CD4-positive, alpha-beta T cell (primary cell): Measurements from ENCODE around the gene DDX17. TPM values are rescaled to one million over a fixed set of nuclear protein-coding genes. Genes with fewer than 3 reads are reported as not detected.

Source experiments
- ATAC-seq: fragments of 200-7000 bp; cut with Tn5 transposase; one replicate; pipeline ENCODE4 v1.10.0; 2022; ENCODE audit warnings: mild to moderate bottlenecking; ENCODE audit not compliant: poor library complexity
- CTCF ChIA-PET: fragments of 350-600 bp; sonication (Branson Sonifier 250); formaldehyde crosslinking; loops from one replicate; lab custom pipeline; 2021; ENCODE audit warnings: antibody characterized with exemption, inconsistent platforms; lab: Charles Lee
- POLR2A ChIA-PET: fragments of 350-600 bp; sonication (Branson Sonifier 250); formaldehyde crosslinking; loops from one replicate; lab custom pipeline; 2021; ENCODE audit warnings: antibody characterized with exemption, inconsistent platforms; lab: Charles Lee
- DNase-seq, 14 experiments: peaks; one replicate each; pipeline ENCODE4 v3.0.0-alpha.2; 2013 to 2020; ENCODE audit warnings: mixed read lengths in 2 of 14
- H3K27ac ChIP-seq, 2 donors: one replicate each; pipeline versions ENCODE4 v1.5.1 to v1.7.0; 2013; ENCODE audit warnings: low read length in 2 of 2, low read depth in 1 of 2, mild to moderate bottlenecking in 1 of 2
- H3K27me3 ChIP-seq, 2 experiments: 1 replicate in 1 of 2; 2 replicates in 1 of 2; pipeline versions ENCODE4 v1.6.1 to v1.7.0; 2013; ENCODE audit warnings: low read length in 2 of 2, control low read depth in 1 of 2, mild to moderate bottlenecking in 1 of 2, moderate library complexity in 1 of 2; ENCODE audit not compliant: insufficient read depth in 2 of 2, control insufficient read depth in 1 of 2
- H3K36me3 ChIP-seq: one replicate; pipeline ENCODE4 v1.6.1; 2013; ENCODE audit warnings: low read length, control low read depth; ENCODE audit not compliant: insufficient read depth
- H3K4me1 ChIP-seq: one replicate; pipeline ENCODE4 v1.6.1; 2013; ENCODE audit warnings: low read length, control low read depth; ENCODE audit not compliant: insufficient read depth
- H3K4me3 ChIP-seq: one replicate; pipeline ENCODE4 v1.5.1; 2013; ENCODE audit warnings: mild to moderate bottlenecking, low read length, moderate library complexity
- H3K9me3 ChIP-seq, 2 experiments: 1 replicate in 1 of 2; 2 replicates in 1 of 2; pipeline versions ENCODE4 v1.6.1 to v1.7.0; 2013; ENCODE audit warnings: low read length in 2 of 2, mild to moderate bottlenecking in 2 of 2, control low read depth in 1 of 2, moderate library complexity in 1 of 2; ENCODE audit not compliant: control insufficient read depth in 1 of 2, insufficient read depth in 1 of 2
- H3K27ac Mint-ChIP-seq: one replicate; pipeline ENCODE4 v1.8.0; 2020; ENCODE audit warnings: mixed read lengths
- H3K27me3 Mint-ChIP-seq: one replicate; pipeline ENCODE4 v1.8.0; 2021; ENCODE audit warnings: mixed read lengths
- H3K36me3 Mint-ChIP-seq: one replicate; pipeline ENCODE4 v1.8.0; 2021; ENCODE audit warnings: low read depth, mixed read lengths
- H3K4me1 Mint-ChIP-seq: one replicate; pipeline ENCODE4 v1.8.0; 2021; ENCODE audit warnings: low read depth, mixed read lengths
- H3K4me3 Mint-ChIP-seq: one replicate; pipeline ENCODE4 v1.8.0; 2020; ENCODE audit warnings: mild to moderate bottlenecking, mixed read lengths
- H3K9me3 Mint-ChIP-seq: one replicate; pipeline ENCODE4 v1.8.0; 2020; ENCODE audit warnings: mixed read lengths
- intact Hi-C, 2 experiments: fragments of 100-400 bp; cut with DNase I in 1 of 2; cut with micrococcal nuclease in 1 of 2; formaldehyde crosslinking; loops; one replicate each; pipeline versions ENCODE4 v1.15.1 to v1.9.0; 2023 to 2025; cut with DNase I, micrococcal nuclease
- total RNA-seq, 174 experiments: library from RNA in 2 of 174; stranded (reverse) in 2 of 174; gene quantifications; one replicate each; pipeline ENCODE4 v1.2.3 and lab custom pipeline; 2021 to 2026
- TF ChIP-seq, protein P1 (sequence below): fragments of 200-600 bp; IDR thresholded peaks from one replicate; pipeline ENCODE4 v1.8.0; 2022; ENCODE audit warnings: antibody characterized with exemption, mild to moderate bottlenecking

The DDX17 gene
- total RNA-seq, 2 experiments from 2014 or later, result 454 to 462 TPM

DNA sequence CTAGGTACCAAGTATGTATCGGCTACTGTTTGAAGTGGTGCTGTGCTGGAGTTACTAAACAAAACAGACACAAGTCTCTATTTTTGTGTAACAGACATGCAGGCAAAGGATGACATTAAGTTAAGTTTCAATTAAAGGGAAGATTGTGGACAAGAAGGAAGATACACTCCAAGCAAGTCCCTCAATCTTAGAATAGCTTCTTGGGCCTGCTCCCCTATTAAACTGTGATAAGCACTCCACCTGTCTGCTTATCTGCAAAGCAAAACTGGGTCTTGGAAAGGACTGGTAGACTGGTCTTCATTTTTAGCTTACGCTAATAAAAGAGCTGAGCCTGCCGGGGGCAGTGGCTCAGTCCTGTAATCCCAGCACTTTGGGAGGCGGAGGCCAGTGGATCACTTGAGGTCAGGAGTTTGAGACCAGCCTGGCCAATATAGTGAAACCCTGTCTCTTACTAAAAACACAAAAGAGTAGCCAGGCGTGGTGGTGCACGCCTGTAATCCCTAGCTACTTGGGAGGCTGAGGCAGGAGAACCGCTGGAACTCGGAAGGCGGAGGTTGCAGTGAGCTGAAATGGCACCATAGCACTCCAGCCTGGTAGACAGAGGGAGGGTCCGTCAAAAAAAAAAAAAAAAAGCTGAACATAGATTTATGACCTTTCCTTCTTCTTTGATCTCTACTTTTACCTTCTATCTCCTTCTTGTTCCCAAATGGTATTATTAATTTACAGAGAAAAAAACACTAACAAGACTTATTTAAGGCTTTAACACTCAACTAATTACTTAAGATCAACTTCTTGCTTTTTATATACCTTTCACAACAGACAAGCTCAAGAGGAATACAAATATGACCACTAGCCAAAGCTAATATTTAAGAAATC, 4.1 kb downstream of the DDX17 start:
- peaks cover 91% of the 10 kb centered on the region for H3K36me3 Mint-ChIP-seq
- intact Hi-C loops, result loop anchor here (2.0 to 10.0 kb wide), 4 partner anchors 17 to 183 kb away; partner anchors contain the start of genes CBY1 (in 1 of the 2), FAM227A (in 1 of the 2) and TOMM22 (in 1 of the 2)

DNA sequence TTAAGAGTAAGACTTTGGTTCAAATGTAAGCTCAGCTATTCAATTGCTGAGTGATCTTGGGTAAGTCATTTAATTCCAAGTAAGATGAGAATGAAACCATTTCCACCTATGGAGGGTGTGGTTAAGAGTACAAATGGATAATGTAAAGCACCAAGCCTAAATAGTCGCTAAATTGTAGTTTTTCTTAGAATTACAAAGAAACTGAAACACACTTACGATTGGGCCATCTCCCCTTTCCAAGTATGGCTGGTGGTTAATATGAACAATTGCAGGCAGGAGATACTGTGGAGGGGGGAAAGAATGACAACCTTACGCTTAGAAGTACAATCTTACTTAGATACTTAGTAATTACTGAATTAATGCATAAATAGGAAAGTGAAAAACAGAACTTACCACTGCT, 8.2 kb downstream of the DDX17 start:
- H3K9me3 ChIP-seq, result no peaks in the 10 kb centered on the region
- Mint-ChIP-seq H3K4me1 (peaks cover 71% of the 10 kb centered on the region), H3K36me3 (peaks cover 98% of the 10 kb centered on the region), H3K4me3 (peak overlapping the region; percentile 4), H3K9me3 (no peaks in the 10 kb centered on the region), H3K27me3 (no peaks in the 10 kb centered on the region), H3K27ac (no peak overlapping the region)
- H3K4me3 ChIP-seq, result no peak overlapping the region
- CTCF ChIA-PET, result interaction anchor here (0.6 kb wide), 1 partner anchor 16 kb away, joined by 3 read pairs; no protein-coding TSS in a partner anchor
- H3K4me1 ChIP-seq, result peaks cover 50% of the 10 kb centered on the region
- intact Hi-C loops, result no loop called here
- ATAC-seq, result no peak
- no peaks in the 10 kb centered on the region for H3K27me3 ChIP-seq
- H3K27ac ChIP-seq, result no peak overlapping the region
- no peak for DNase-seq
- POLR2A ChIA-PET, result interaction anchor here (0.9 to 1.4 kb wide), 2 partner anchors 9 to 10 kb away, joined by 3 to 4 read pairs; partner anchors contain the start of gene DDX17
- peaks cover 95% of the 10 kb centered on the region for H3K36me3 ChIP-seq
- TF ChIP-seq, protein P1, sequence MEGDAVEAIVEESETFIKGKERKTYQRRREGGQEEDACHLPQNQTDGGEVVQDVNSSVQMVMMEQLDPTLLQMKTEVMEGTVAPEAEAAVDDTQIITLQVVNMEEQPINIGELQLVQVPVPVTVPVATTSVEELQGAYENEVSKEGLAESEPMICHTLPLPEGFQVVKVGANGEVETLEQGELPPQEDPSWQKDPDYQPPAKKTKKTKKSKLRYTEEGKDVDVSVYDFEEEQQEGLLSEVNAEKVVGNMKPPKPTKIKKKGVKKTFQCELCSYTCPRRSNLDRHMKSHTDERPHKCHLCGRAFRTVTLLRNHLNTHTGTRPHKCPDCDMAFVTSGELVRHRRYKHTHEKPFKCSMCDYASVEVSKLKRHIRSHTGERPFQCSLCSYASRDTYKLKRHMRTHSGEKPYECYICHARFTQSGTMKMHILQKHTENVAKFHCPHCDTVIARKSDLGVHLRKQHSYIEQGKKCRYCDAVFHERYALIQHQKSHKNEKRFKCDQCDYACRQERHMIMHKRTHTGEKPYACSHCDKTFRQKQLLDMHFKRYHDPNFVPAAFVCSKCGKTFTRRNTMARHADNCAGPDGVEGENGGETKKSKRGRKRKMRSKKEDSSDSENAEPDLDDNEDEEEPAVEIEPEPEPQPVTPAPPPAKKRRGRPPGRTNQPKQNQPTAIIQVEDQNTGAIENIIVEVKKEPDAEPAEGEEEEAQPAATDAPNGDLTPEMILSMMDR, result no peak

More for the DNA sequence above, 4.1 kb downstream of the DDX17 start:
- H3K9me3 Mint-ChIP-seq, result peaks cover 2% of the 10 kb centered on the region
- TF ChIP-seq, protein P1, result no peak
- Histone ChIP-seq H3K27me3 (no peaks in the 10 kb centered on the region), H3K9me3 (no peaks in the 10 kb centered on the region), H3K4me3 (no peak overlapping the region), H3K4me1 (peaks cover 42% of the 10 kb centered on the region), H3K36me3 (peaks cover 64% of the 10 kb centered on the region), H3K27ac (no peak overlapping the region)
- peak overlapping the region; percentile 99 for H3K27ac Mint-ChIP-seq
- DNase-seq (no peak), ATAC-seq (no peak)
- peaks cover 73% of the 10 kb centered on the region for H3K4me1 Mint-ChIP-seq
- H3K27me3 Mint-ChIP-seq, result no peaks in the 10 kb centered on the region
- peak overlapping the region; percentile 99 for H3K4me3 Mint-ChIP-seq
- ChIA-PET CTCF (interaction anchor here (1.5 kb wide), 1 partner anchor 12 kb away, joined by 3 read pairs; no protein-coding TSS in a partner anchor), POLR2A (interaction anchor here (0.6 to 2.7 kb wide), 6 partner anchors 12 to 319 kb away, joined by 4 to 15 read pairs (median 7); partner anchors contain the start of genes CBY1 and DMC1)

DNA sequence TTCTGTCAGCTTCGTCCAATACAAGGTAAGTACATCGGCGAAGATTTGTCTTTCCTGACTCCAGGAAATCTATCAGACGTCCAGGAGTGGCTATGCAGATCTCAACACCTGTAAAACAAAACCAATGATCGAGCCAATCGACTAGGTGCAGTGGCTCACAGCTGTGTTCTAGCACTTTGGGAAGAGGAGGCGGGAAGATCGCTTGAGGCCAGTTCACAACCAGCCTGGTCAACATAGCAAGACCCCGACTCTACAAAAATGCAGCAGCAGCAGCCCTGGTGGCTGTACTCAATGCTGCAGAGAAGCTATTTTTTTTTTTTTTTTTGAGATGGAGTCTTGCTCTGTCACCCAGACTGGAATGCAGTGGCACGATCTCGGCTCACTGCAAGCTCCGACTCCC, 11.2 kb downstream of the DDX17 start:
- no peaks in the 10 kb centered on the region for H3K27me3 ChIP-seq
- H3K27ac ChIP-seq, result no peak overlapping the region
- no peaks in the 10 kb centered on the region for H3K9me3 ChIP-seq
- intact Hi-C loops, result no loop called here
- CTCF ChIA-PET, result interaction anchor here (1.0 kb wide), 1 partner anchor 9 kb away, joined by 3 read pairs; no protein-coding TSS in a partner anchor
- no peaks in the 10 kb centered on the region for H3K27me3 Mint-ChIP-seq
- POLR2A ChIA-PET, result interaction anchor here (1.0 kb wide), 1 partner anchor 37 kb away, joined by 4 read pairs; no protein-coding TSS in a partner anchor
- no peak for ATAC-seq
- no peaks in the 10 kb centered on the region for H3K9me3 Mint-ChIP-seq
- TF ChIP-seq, protein P1, result no peak
- peaks cover 62% of the 10 kb centered on the region for H3K4me1 Mint-ChIP-seq
- peak overlapping the region; percentile 67 for H3K27ac Mint-ChIP-seq
- H3K4me1 ChIP-seq, result peaks cover 43% of the 10 kb centered on the region
- peaks cover 98% of the 10 kb centered on the region for H3K36me3 ChIP-seq
- H3K36me3 Mint-ChIP-seq, result peaks cover 96% of the 10 kb centered on the region
- DNase-seq, result no peak
- H3K4me3 ChIP-seq, result no peak overlapping the region
- H3K4me3 Mint-ChIP-seq, result no peak overlapping the region
